K562 (cell line): ENCODE data around the gene CELA1. TPM values are rescaled to one million over a fixed set of nuclear protein-coding genes. Genes with fewer than 3 reads are reported as not detected.

ENCODE experiments used
- ATAC-seq: fragments of 200-7000 bp; cut with Tn5 transposase; 3 replicates; pipeline ENCODE4 v1.9.1; 2020; ENCODE audit warnings: moderate library complexity
- BruUV-seq: library from RNA; stranded (reverse); fragments of 400-500 nt; replicated peaks from 2 replicates; lab custom pipeline; 2021; lab: Mats Ljungman, UMichigan
- CTCF ChIA-PET: fragments of 300-600 bp; formaldehyde crosslinking; extraction: SDS; loops from one replicate; lab custom pipeline; 2021; ENCODE audit warnings: low intra/inter-chr PET ratio; lab: Yijun Ruan, JAX
- POLR2A ChIA-PET: fragments of 300-600, 350-650 bp; sonication (Branson Sonifier 250); formaldehyde crosslinking; extraction: SDS; loops from one replicate; lab custom pipeline; 2021; ENCODE audit warnings: antibody characterized with exemption, inconsistent platforms; lab: Yijun Ruan, JAX
- DNase-seq, 4 experiments: peaks; one replicate each; pipeline versions ENCODE4 v3.0.0 to v3.0.0-alpha.2; 2011 to 2018; ENCODE audit warnings: low spot score in 3 of 4, mixed read lengths in 3 of 4; ENCODE audit errors: extremely low read depth in 1 of 4
- FAIRE-seq: peaks from 2 replicates; lab custom pipeline; 2011; peaks lifted over from hg19 to GRCh38; lab: Jason Lieb, UNC
- H2AFZ ChIP-seq: 2 replicates; pipeline ENCODE4 v1.6.0; 2011; ENCODE audit warnings: low read depth, low read length, control low read depth, inconsistent platforms
- H3K27ac ChIP-seq: fragments of 200-600 bp; 3 replicates; pipeline ENCODE4 v1.8.0; 2011; ENCODE audit warnings: low read depth, mild to moderate bottlenecking, control low read depth, inconsistent platforms, low read length, moderate library complexity, mixed read lengths; ENCODE audit errors: extremely low read depth
- H3K27me3 ChIP-seq, 2 experiments: fragments of 300-600 bp in 1 of 2; 2 replicates in 1 of 2; 3 replicates in 1 of 2; pipeline versions ENCODE4 v1.6.0 to v1.8.0; 2011; ENCODE audit warnings: inconsistent platforms in 2 of 2, low read length in 2 of 2, mild to moderate bottlenecking in 1 of 2, mixed read lengths in 1 of 2, moderate library complexity in 1 of 2; ENCODE audit not compliant: control insufficient read depth in 2 of 2, insufficient read depth in 2 of 2
- H3K36me3 ChIP-seq: fragments of 300-600 bp; 3 replicates; pipeline ENCODE4 v1.8.0; 2011; ENCODE audit warnings: mild to moderate bottlenecking, low read length, inconsistent platforms; ENCODE audit not compliant: control insufficient read depth, insufficient read depth
- H3K4me1 ChIP-seq, 2 experiments: fragments of 200-600 bp in 1 of 2; replicated peaks in 1 of 2; 2 replicates in 1 of 2; 3 replicates in 1 of 2; pipeline versions ENCODE4 v1.5.1 to v1.8.0; 2011; ENCODE audit warnings: inconsistent platforms in 2 of 2, low read length in 2 of 2, mild to moderate bottlenecking in 1 of 2, mixed read lengths in 1 of 2, moderate library complexity in 1 of 2; ENCODE audit not compliant: control insufficient read depth in 2 of 2, insufficient read depth in 2 of 2
- H3K4me2 ChIP-seq: 2 replicates; pipeline ENCODE4 v1.6.1; 2011; ENCODE audit warnings: low read length, control low read depth, inconsistent platforms, mixed read lengths; ENCODE audit not compliant: insufficient read depth
- H3K4me3 ChIP-seq: fragments of 200-600 bp; sonication (generic), shearing (Covaris generic); 2 replicates; pipeline ENCODE4 v1.5.1; 2016; ENCODE audit warnings: control low read depth, inconsistent platforms
- H3K79me2 ChIP-seq: fragments of 200-600 bp; 3 replicates; pipeline ENCODE4 v1.8.0; 2011; ENCODE audit warnings: low read length, inconsistent platforms; ENCODE audit not compliant: control insufficient read depth, insufficient read depth
- H3K9ac ChIP-seq, 2 experiments: 2 replicates each; pipeline versions ENCODE4 v1.6.0 to v1.6.1; 2011; ENCODE audit warnings: low read depth in 2 of 2, low read length in 2 of 2, control low read depth in 1 of 2, inconsistent platforms in 1 of 2, mild to moderate bottlenecking in 1 of 2, mixed read lengths in 1 of 2; ENCODE audit not compliant: insufficient read depth in 1 of 2
- H3K9me1 ChIP-seq: one replicate; pipeline ENCODE4 v1.6.0; 2011; ENCODE audit warnings: inconsistent platforms, mild to moderate bottlenecking, low read length, moderate library complexity; ENCODE audit not compliant: control insufficient read depth, insufficient read depth
- H3K9me3 ChIP-seq: replicated peaks from 2 replicates; pipeline ENCODE4 v1.5.1; 2011; ENCODE audit warnings: low read depth, low read length, inconsistent platforms; ENCODE audit not compliant: control insufficient read depth, insufficient read depth
- H4K20me1 ChIP-seq: replicated peaks from 2 replicates; pipeline ENCODE4 v1.6.1; 2011; ENCODE audit warnings: low read length, inconsistent platforms, mixed read lengths; ENCODE audit not compliant: control insufficient read depth, insufficient read depth
- CBX3 ChIP-seq, 2 experiments: IDR thresholded peaks; 1 replicate in 1 of 2; 2 replicates in 1 of 2; pipeline ENCODE4 v1.6.1; 2012; ENCODE audit warnings: inconsistent platforms in 2 of 2, low read length in 2 of 2, borderline replicate concordance in 1 of 2, control low read depth in 1 of 2
- CREB1 ChIP-seq, 2 experiments: sonication (generic) in 1 of 2; formaldehyde crosslinking in 1 of 2; IDR thresholded peaks; 2 replicates each; pipeline versions ENCODE4 v1.6.1 to v1.8.0; 2012 to 2022; ENCODE audit warnings: inconsistent platforms in 1 of 2, mild to moderate bottlenecking in 1 of 2, missing genetic modification reagents in 1 of 2, moderate library complexity in 1 of 2
- EP300 ChIP-seq: IDR thresholded peaks from 2 replicates; pipeline ENCODE4 v1.6.1; 2012; ENCODE audit warnings: low read length, improper control_type of control experiment
- FOXJ3 ChIP-seq: sonication (generic); formaldehyde crosslinking; IDR thresholded peaks from 2 replicates; pipeline ENCODE4 v1.4.0; 2020; ENCODE audit warnings: mild to moderate bottlenecking, missing genetic modification reagents
- TSC22D4 ChIP-seq: fragments of 450-650 bp; IDR thresholded peaks from 2 replicates; pipeline ENCODE4 v1.6.1; 2016; ENCODE audit warnings: missing genetic modification characterization, missing biosample characterization, control low read depth
- ZFPM2 ChIP-seq: fragments of 250-450 bp; sonication (Bioruptor Pico); IDR thresholded peaks from 2 replicates; pipeline ENCODE4 v1.5.1; 2022; ENCODE audit warnings: mild to moderate bottlenecking
- WGBS: fragments of 100-300 bp; shearing (Covaris generic); methylation state at CpG from one replicate; pipeline ENCODE4 v1.1.6; 2016; ENCODE audit warnings: low coverage, mixed read lengths; ENCODE audit not compliant: insufficient coverage; ENCODE audit errors: missing lambda C conversion rate; 5-methylcytosine and 5-hydroxymethylcytosine counted together
- in situ Hi-C: fragments of 300-500 bp; cut with MboI; formaldehyde crosslinking; loops from 4 replicates; pipeline ENCODE4 v1.15.0; 2018; ENCODE audit warnings: inconsistent platforms, mixed read lengths
- intact Hi-C: fragments of 100-400 bp; cut with micrococcal nuclease; formaldehyde crosslinking; loops from 2 replicates; pipeline ENCODE4 v1.14.2; 2022
- polyA plus RNA-seq, 8 experiments: library from polyadenylated mRNA; depleted of rRNA in 4 of 8; stranded (reverse) in 5 of 8; unstranded in 3 of 8; fragments of >200 nt; fragmentation: Nextera tagmentation in 2 of 8; fragmentation: Illumina TruSeq in 1 of 8; extraction: Ambion mirVana in 2 of 8; extraction: Trizol in 1 of 8; gene quantifications; 2 replicates each; pipeline versions ENCODE4 v1.2.1 to v1.2.3, GENCODE V29; 2011 to 2014; ENCODE audit warnings: inconsistent platforms in 1 of 8, missing spikeins in 1 of 8
- total RNA-seq, 7 experiments: library from RNA; depleted of rRNA in 6 of 7; stranded (reverse); fragments of >200 nt in 6 of 7; fragmentation: Illumina TruSeq in 2 of 7; extraction: Trizol in 2 of 7; gene quantifications; 2 replicates each; pipeline versions ENCODE4 v1.2.1 to v1.2.3, GENCODE V29; 2011 to 2021; ENCODE audit warnings: low replicate concordance in 1 of 7
- TF ChIP-seq, protein P1 (sequence below): fragments of 450-650 bp; formaldehyde crosslinking; IDR thresholded peaks from 2 replicates; pipeline ENCODE4 v1.4.0; 2020; ENCODE audit warnings: mild to moderate bottlenecking, mixed read lengths

CELA1 gene
- total and polyA plus RNA-seq, 9 of the 15 experiments (the other 6 are each of a cell fraction or from before 2014, with no cell fraction given) = 0.06 to 0.27 (median 0.22) TPM; not detected in 6

DNA sequence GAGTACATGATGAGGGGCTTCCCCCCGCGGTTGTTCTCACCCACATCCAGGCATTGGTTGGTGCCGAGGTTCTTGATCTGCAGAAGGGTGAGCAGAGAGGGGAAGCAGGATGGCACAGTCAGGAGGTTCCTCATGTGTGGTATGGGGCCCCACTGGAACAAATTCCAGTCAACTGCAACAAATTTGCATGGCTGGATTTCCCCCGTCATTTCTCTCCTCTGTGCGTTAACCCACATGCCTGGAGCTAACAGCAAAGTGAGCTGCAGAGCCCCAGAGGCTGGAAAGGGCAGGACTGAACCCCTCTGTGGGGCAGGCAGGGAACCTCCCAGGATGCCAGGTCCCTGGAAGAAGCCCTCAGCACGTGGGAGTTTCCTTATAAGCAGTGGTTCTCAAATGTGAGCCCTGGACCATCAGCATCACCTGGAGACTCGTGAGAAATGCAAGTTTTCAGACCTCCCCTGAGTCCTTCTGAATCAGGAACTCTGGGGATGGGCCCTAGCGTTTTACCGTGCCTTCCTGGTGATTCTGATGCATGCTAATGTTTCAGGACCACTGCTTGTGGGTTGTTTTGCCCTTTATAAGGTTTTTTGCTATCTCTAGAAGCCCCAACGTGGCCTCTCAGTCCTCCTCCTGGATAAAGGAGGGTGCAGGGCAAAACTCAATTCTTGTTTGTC, 11.0 kb upstream of the CELA1 start:
- no peaks in the 10 kb centered on the region for H3K9me3 ChIP-seq
- H3K4me2 ChIP-seq = no peak overlapping the region
- intact Hi-C loops (no loop called here), in situ Hi-C loops (no loop called here)
- DNase-seq = no peak
- ATAC-seq = no peak
- POLR2A ChIA-PET = no interaction called here
- no peaks in the 10 kb centered on the region for H3K79me2 ChIP-seq
- no peaks in the 10 kb centered on the region for H3K27me3 ChIP-seq
- H3K4me1 ChIP-seq = peaks cover 14 to 18% of the 10 kb centered on the region in 2 experiments
- no peak overlapping the region for H3K9ac ChIP-seq
- no peak overlapping the region for H2AFZ ChIP-seq
- CTCF ChIA-PET = no interaction called here
- no peaks in the 10 kb centered on the region for H3K36me3 ChIP-seq
- H3K9me1 ChIP-seq = no peaks in the 10 kb centered on the region
- 51% methylated on average over 10 of the region's 10 CpGs for WGBS
- H4K20me1 ChIP-seq = no peaks in the 10 kb centered on the region
- no peak overlapping the region for H3K27ac ChIP-seq
- peak; percentile 26 for FAIRE-seq
- TF ChIP-seq CREB1 (IDR thresholded peaks at IDR 0.05) (no peak), CREB1 (CRISPR knock-in tag; IDR thresholded peaks at IDR 0.05) (no peak), CBX3 (IDR thresholded peaks at IDR 0.05; ENCODE audit: borderline replicate concordance in 1 of 2, low read length in 2 of 2) (no peak), TSC22D4 (no peak), FOXJ3 (CRISPR knock-in tag) (no peak), EP300 (no peak), ZFPM2 (CRISPR knock-in tag) (no peak)
- TF ChIP-seq, protein P1, sequence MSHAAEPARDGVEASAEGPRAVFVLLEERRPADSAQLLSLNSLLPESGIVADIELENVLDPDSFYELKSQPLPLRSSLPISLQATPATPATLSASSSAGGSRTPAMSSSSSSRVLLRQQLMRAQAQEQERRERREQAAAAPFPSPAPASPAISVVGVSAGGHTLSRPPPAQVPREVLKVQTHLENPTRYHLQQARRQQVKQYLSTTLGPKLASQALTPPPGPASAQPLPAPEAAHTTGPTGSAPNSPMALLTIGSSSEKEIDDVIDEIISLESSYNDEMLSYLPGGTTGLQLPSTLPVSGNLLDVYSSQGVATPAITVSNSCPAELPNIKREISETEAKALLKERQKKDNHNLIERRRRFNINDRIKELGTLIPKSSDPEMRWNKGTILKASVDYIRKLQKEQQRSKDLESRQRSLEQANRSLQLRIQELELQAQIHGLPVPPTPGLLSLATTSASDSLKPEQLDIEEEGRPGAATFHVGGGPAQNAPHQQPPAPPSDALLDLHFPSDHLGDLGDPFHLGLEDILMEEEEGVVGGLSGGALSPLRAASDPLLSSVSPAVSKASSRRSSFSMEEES (CRISPR knock-in tag) = no peak
- TF ChIP-seq, all 486 proteins: peak for 0
- BruUV-seq = no TSS peak
- H3K4me3 ChIP-seq = no peak overlapping the region
